GM21390 (cell line): ENCODE data around the gene CHN2.

Source experiments
- ATAC-seq: cut with Tn5 transposase; IDR thresholded peaks from one replicate; pipeline ENCODE4 v1.9.1; 2021; ENCODE audit not compliant: unreplicated experiment

The CHN2 gene

GRCh38 chr7:29304756-29305155, 110.2 kb downstream of the CHN2 start:
- ATAC-seq = no peak

- no peak for ATAC-seq
Measured at GRCh38 chr7:29306319-29306991, 111.9 kb downstream of the CHN2 start.

- ATAC-seq = no peak
Measured at GRCh38 chr7:29308424-29308823, 113.8 kb downstream of the CHN2 start.

- ATAC-seq = no peak
Measured at GRCh38 chr7:29309041-29309854, 114.7 kb downstream of the CHN2 start.

GRCh38 chr7:29310625-29311024, 116.0 kb downstream of the CHN2 start:
- no peak for ATAC-seq

GRCh38 chr7:29311314-29311713, 116.7 kb downstream of the CHN2 start:
- no peak for ATAC-seq

GRCh38 chr7:29314148-29314547, 119.6 kb downstream of the CHN2 start:
- no peak for ATAC-seq

GRCh38 chr7:29315122-29315891, 120.7 kb downstream of the CHN2 start:
- no peak for ATAC-seq

- no peak for ATAC-seq
Measured at GRCh38 chr7:29315892-29316270, 121.3 kb downstream of the CHN2 start.

- no peak for ATAC-seq
Measured at GRCh38 chr7:29316926-29317325, 122.4 kb downstream of the CHN2 start.

GRCh38 chr7:29318853-29319718, 124.5 kb downstream of the CHN2 start:
- no peak for ATAC-seq

GRCh38 chr7:29319719-29320521, 125.3 kb downstream of the CHN2 start:
- ATAC-seq = no peak

GRCh38 chr7:29320577-29320976, 126.0 kb downstream of the CHN2 start:
- no peak for ATAC-seq

- ATAC-seq = no peak
Measured at GRCh38 chr7:29322023-29322712, 127.6 kb downstream of the CHN2 start.

GRCh38 chr7:29325476-29325875, 130.9 kb downstream of the CHN2 start:
- ATAC-seq = no peak

- no peak for ATAC-seq
Measured at GRCh38 chr7:29326864-29327263, 132.3 kb downstream of the CHN2 start.

- ATAC-seq = no peak
Measured at GRCh38 chr7:29327455-29327854, 132.9 kb downstream of the CHN2 start.

GRCh38 chr7:29328045-29328444, 133.5 kb downstream of the CHN2 start:
- no peak for ATAC-seq

- no peak for ATAC-seq
Measured at GRCh38 chr7:29328811-29329210, 134.2 kb downstream of the CHN2 start.
